Gastrocnemius medialis (tissue), 4 donors: ENCODE measurements around the gene ERF.

Experiments
- CTCF ChIP-seq, 5 experiments: fragments of 450-650 bp in 3 of 5; fragments of 200-600 bp in 2 of 5; sonication (generic) in 2 of 5; IDR thresholded peaks in 4 of 5; conservative IDR thresholded peaks in 1 of 5; 1 replicate in 4 of 5; 2 replicates in 1 of 5; pipeline ENCODE4 v1.5.1; 2016 to 2019; ENCODE audit warnings: antibody characterized with exemption in 5 of 5, mild to moderate bottlenecking in 3 of 5, moderate library complexity in 3 of 5
- POLR2A ChIP-seq, 2 donors: fragments of 450-650 bp; IDR thresholded peaks; one replicate each; pipeline ENCODE4 v1.6.1; 2017; ENCODE audit warnings: antibody characterized with exemption in 2 of 2, mild to moderate bottlenecking in 2 of 2, moderate library complexity in 2 of 2

GRCh38 chr19:42214810-42215485 is 40.0 kb downstream of the ERF start:
- TF ChIP-seq POLR2A (IDR thresholded peaks at IDR 0.05) (no peak), CTCF (IDR thresholded peaks at IDR 0.05 in 4 of 5, conservative IDR thresholded peaks at IDR 0.05 in 1 of 5) (no peak)
